ENCODE data around the gene SH3GL1. TPM values are rescaled to one million over a fixed set of nuclear protein-coding genes. Genes with fewer than 3 reads are reported as not detected.

Gene SH3GL1
- total RNA-seq, 4 donors from 2014 or later = 16.5 to 63.2 (median 34.2) TPM

GRCh38 chr19:4313847-4314490, 86.4 kb downstream of the SH3GL1 start:
- TF ChIP-seq POLR2AphosphoS5 (IDR thresholded peaks at IDR 0.05) = no peak
- TF ChIP-seq EP300 (IDR thresholded peaks at IDR 0.05; ENCODE audit: low read depth) = no peak
- TF ChIP-seq POLR2A (IDR thresholded peaks at IDR 0.05) = no peak
- TF ChIP-seq CTCF (IDR thresholded peaks at IDR 0.05) = no peak
- no peak overlapping the region for H3K27ac ChIP-seq
- no peak for DNase-seq
- intact Hi-C loops (cut with DNase I; ENCODE audit: low total_unique reads) = no loop called here
- no peaks in the 10 kb centered on the region for H3K27me3 ChIP-seq
- in situ Hi-C loops (cut with MboI; ENCODE audit: low pct_ligation_motif_present in 1 of 4, low pct_unique_long_range_greater_than_20kb in 1 of 4, low sequenced_read_pairs in 3 of 4) = no loop called here
- H3K4me3 ChIP-seq = no peak overlapping the region
- H3K9me3 ChIP-seq = no peaks in the 10 kb centered on the region
- 25 to 38% methylated on average over 7 to 12 of the region's 12 CpGs for WGBS, 2 donors (ENCODE audit: low coverage in 1 of 2)
- no peaks in the 10 kb centered on the region for H3K36me3 ChIP-seq
- H3K4me1 ChIP-seq = peaks cover 0 to 12% (median 0%) of the 10 kb centered on the region in 4 donors

Small RNA genes lying within 50 kb of the gene (small RNA-seq; reads per million reads assigned to genes)
- gene MIR4746 = 0 reads per million in 4 donors

Other genes with a start within 250 kb of the SH3GL1 start
- gene CREB3L3, start 246.9 kb downstream of the SH3GL1 start, total RNA-seq = 10 to 100 TPM in 1 of 4 donors, 1 to 10 TPM in 2, not detected in 1; 1.1 to 16.4 (median 2.3) TPM
- gene SIRT6, start 218.0 kb downstream of the SH3GL1 start, total RNA-seq = 100 to 1,000 TPM; 141 to 215 (median 194) TPM
- gene ANKRD24, start 217.9 kb downstream of the SH3GL1 start, total RNA-seq = 1 to 10 TPM; 1.2 to 6.4 (median 2.1) TPM
- gene EBI3, start 171.0 kb downstream of the SH3GL1 start, total RNA-seq = 1 to 10 TPM in 2 of 4 donors, under 1 TPM in 1, not detected in 1; 0.96 to 3.7 (median 3.7) TPM
- 10 to 100 TPM in 3 of 4 donors, 1 to 10 TPM in 1; 9.6 to 24.3 (median 17.1) TPM for gene YJU2, start 153.5 kb downstream of the SH3GL1 start, total RNA-seq
- gene SHD, start 121.3 kb downstream of the SH3GL1 start, total RNA-seq = 10 to 100 TPM in 3 of 4 donors, 1 to 10 TPM in 1; 7.6 to 51.4 (median 27.5) TPM
- gene TMIGD2, start 98.2 kb downstream of the SH3GL1 start, total RNA-seq = 1 to 10 TPM in 2 of 4 donors, not detected in 2; 3.8 to 4.8 TPM
- 1 to 10 TPM in 2 of 4 donors, under 1 TPM in 1, not detected in 1; 0.68 to 2.9 (median 1.5) TPM for gene FSD1, start 95.9 kb downstream of the SH3GL1 start, total RNA-seq
- gene STAP2, start 61.7 kb downstream of the SH3GL1 start, total RNA-seq = 100 to 1,000 TPM; 146 to 680 (median 245) TPM
- 10 to 100 TPM; 16.5 to 96.5 (median 33.7) TPM for gene MPND, start 57.0 kb downstream of the SH3GL1 start, total RNA-seq
- gene CHAF1A, start 2.1 kb upstream of the SH3GL1 start, total RNA-seq = 10 to 100 TPM in 2 of 4 donors, 1 to 10 TPM in 2; 8.5 to 28.9 (median 11.1) TPM
- gene UBXN6, start 57.2 kb upstream of the SH3GL1 start, total RNA-seq = 100 to 1,000 TPM in 2 of 4 donors, 10 to 100 TPM in 2; 72.2 to 314 (median 132) TPM
- gene HDGFL2, start 71.8 kb upstream of the SH3GL1 start, total RNA-seq = 10 to 100 TPM; 30.0 to 98.4 (median 38.9) TPM
- gene PLIN4, start 117.9 kb upstream of the SH3GL1 start, total RNA-seq = 10 to 100 TPM in 3 of 4 donors, 1 to 10 TPM in 1; 8.9 to 33.7 (median 22.2) TPM
- gene PLIN5, start 134.7 kb upstream of the SH3GL1 start, total RNA-seq = 1 to 10 TPM in 3 of 4 donors, not detected in 1; 2.7 to 6.7 (median 6.0) TPM
- 10 to 100 TPM in 3 of 4 donors, 1 to 10 TPM in 1; 1.9 to 18.1 (median 14.4) TPM for gene LRG1, start 139.5 kb upstream of the SH3GL1 start, total RNA-seq
- 1 to 10 TPM in 3 of 4 donors, under 1 TPM in 1; 1.00 to 4.1 (median 1.7) TPM for gene SEMA6B, start 159.1 kb upstream of the SH3GL1 start, total RNA-seq
- gene TNFAIP8L1, start 239.0 kb upstream of the SH3GL1 start, total RNA-seq = 10 to 100 TPM in 1 of 4 donors, 1 to 10 TPM in 3; 4.5 to 12.0 (median 8.5) TPM